Measurements from ENCODE around the gene THBS3. TPM values are rescaled to one million over a fixed set of nuclear protein-coding genes. Genes with fewer than 3 reads are reported as not detected.

Gene THBS3
- 10 to 100 TPM; 15.4 to 15.7 TPM for total RNA-seq

DNA sequence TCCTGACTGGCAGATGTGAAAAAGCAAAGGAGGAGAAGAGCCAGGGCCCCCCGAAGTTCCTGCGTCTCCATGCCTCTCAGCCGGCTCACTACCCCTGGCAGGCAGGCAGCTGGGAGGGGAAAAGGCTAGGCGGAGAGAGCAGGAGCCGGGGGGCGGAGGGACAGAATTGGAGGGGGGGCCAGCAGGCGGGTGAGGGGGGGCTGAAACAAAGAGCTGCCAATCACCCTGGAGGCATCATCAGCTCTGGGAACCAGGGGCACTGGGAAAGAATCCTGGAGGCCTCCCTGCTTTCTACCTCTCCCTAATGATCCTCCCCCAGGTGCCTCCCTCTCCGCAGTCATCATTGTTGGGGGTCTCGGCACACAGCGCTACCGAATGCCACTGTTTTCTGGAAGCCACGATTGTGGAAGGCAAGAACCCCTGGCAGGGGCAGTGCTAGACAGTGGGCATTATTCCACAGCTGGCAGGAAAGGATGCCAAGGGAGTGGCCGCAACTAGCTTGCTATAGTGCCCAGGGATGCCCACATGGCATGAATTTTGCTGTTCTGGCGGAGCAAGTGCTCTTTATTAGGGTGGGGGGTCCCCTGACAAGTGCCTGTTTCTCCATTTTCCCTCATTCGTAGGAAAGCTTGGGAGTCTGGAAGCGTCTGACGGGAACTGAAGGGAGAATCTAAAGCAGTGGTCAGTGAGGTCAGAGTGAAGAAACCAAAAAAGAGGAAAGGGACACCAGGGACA, at the start of gene THBS3:
Gene THBS3 (minus strand): TSS at position 92 of the 735 bp plus-strand sequence. CDS start 21 bp downstream, at position 71.
- intact Hi-C loops (cut with micrococcal nuclease) = loop anchor here (1.0 to 5.0 kb wide), 8 partner anchors 14 to 383 kb away; partner anchors contain the start of genes CLK2 and FDPS
- Mint-ChIP-seq H3K36me3 (ENCODE audit: low read depth) (peaks cover 1% of the 10 kb centered on the region), H3K9me3 (no peaks in the 10 kb centered on the region), H3K27ac (peak within 1 kb of the TSS; percentile 71), H3K4me3 (peak within 1 kb of the TSS; percentile 88), H3K27me3 (ENCODE audit: low read depth) (no peaks in the 10 kb centered on the region), H3K4me1 (ENCODE audit: low read depth) (peaks cover 29% of the 10 kb centered on the region)
- CTCF ChIA-PET = interaction anchor here (1.2 to 5.7 kb wide), 11 partner anchors 10 to 100 kb away, joined by 3 to 57 read pairs (median 7); partner anchors contain the start of genes FDPS, KRTCAP2 and SCAMP3
- no peak for DNase-seq

DNA sequence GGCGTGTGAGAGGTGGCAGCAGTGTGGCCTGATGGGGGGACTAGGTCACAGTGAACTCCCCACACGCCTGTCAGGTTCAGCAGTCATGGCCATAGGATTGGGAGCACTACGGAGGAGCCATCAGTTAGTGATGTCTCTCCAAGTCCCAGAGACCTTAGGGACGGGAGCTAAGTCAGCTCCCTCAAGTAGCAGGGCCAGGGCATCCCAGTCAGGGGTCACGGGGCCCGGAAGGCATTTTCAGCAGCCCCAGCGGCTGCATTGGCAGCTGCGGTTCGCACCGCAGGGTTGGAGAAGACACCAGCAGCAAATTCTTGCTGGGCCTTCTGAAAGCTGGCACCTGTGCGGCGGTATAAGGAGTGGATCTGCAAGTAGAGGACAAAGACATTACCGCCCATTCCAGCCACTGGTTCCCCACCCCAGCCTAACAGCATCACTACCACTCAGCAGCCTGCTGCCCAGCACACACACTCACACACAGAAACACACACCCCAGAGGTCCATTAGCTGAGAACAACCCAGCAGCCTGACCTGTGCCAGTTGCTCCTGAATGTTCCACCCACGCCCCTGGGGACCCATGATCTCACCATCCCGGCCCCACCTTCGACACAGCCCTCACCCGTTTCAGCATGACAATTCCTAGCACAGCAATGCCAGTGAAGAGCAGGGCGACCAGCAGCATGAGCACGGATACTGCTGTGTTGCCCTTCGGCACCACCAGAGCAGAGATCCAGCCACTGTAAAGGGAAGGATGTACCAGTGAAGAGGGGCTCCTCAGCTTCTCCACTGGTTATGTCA, 48.6 kb upstream of the THBS3 start:
- Mint-ChIP-seq H3K9me3 (no peaks in the 10 kb centered on the region), H3K36me3 (ENCODE audit: low read depth) (peaks cover 23% of the 10 kb centered on the region), H3K27ac (peak overlapping the region; percentile 33), H3K4me3 (peak overlapping the region; percentile 75), H3K4me1 (ENCODE audit: low read depth) (peaks cover 32% of the 10 kb centered on the region), H3K27me3 (ENCODE audit: low read depth) (no peaks in the 10 kb centered on the region)
- CTCF ChIA-PET = interaction anchor here (1.2 kb wide), 1 partner anchor 66 kb away, joined by 3 read pairs; no protein-coding TSS in a partner anchor
- no peak for DNase-seq
- intact Hi-C loops (cut with micrococcal nuclease) = no loop called here

DNA sequence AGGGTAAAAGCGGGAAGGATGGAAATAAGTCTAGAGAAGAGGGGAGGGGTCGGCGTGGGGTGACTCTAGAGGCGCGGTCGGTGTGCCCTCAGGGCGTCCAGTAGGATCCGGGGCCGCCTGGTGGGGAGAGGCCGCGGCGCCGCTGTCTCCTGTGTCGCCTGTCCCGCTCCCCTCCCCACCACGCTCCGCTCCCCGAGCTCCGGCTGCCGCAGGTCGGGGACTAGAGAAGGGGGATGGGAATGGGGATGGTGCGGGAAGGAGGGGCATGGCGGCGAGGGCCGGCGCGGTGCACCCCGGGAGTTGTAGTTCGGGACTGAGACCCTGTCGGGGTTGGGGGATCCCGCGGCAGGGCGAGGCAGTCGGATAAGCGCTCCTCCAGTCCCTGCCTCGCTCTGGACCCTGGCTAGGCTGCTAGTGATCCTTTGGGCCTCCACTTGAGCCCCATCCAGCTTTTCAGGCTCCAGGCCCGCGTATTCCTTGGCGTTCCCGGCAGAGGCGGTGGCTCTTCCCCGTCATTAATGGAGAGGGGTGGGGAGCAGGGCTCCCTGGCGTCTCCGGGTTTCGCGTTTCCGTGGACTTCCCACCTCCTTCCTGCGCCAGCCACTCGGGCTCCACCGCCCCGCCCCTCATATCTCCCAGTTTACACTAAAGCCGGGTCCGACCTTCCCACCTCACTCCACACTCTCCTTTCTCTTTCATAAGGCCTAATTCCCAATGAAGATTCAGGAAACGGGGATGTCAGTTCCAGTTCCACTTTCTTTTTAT, 47.7 kb upstream of the THBS3 start, which contains the start of gene ENTREP3:
Gene ENTREP3 (minus strand): TSS at position 241 of the 765 bp plus-strand sequence. CDS start 606 bp downstream, outside the sequence.
- H3K27ac Mint-ChIP-seq = peak within 1 kb of the TSS; percentile 46
- H3K9me3 Mint-ChIP-seq = no peaks in the 10 kb centered on the region
- intact Hi-C loops (cut with micrococcal nuclease) = loop anchor here (1.0 kb wide), 2 partner anchors 18 to 53 kb away; partner anchors contain the start of genes CLK2 and FDPS
- H3K4me1 Mint-ChIP-seq (ENCODE audit: low read depth) = peaks cover 28% of the 10 kb centered on the region
- peak; percentile 86 for DNase-seq
- CTCF ChIA-PET = interaction anchor here (1.2 kb wide), 1 partner anchor 67 kb away, joined by 3 read pairs; no protein-coding TSS in a partner anchor
- peak within 1 kb of the TSS; percentile 75 for H3K4me3 Mint-ChIP-seq
- peaks cover 21% of the 10 kb centered on the region for H3K36me3 Mint-ChIP-seq (ENCODE audit: low read depth)
- no peaks in the 10 kb centered on the region for H3K27me3 Mint-ChIP-seq (ENCODE audit: low read depth)

DNA sequence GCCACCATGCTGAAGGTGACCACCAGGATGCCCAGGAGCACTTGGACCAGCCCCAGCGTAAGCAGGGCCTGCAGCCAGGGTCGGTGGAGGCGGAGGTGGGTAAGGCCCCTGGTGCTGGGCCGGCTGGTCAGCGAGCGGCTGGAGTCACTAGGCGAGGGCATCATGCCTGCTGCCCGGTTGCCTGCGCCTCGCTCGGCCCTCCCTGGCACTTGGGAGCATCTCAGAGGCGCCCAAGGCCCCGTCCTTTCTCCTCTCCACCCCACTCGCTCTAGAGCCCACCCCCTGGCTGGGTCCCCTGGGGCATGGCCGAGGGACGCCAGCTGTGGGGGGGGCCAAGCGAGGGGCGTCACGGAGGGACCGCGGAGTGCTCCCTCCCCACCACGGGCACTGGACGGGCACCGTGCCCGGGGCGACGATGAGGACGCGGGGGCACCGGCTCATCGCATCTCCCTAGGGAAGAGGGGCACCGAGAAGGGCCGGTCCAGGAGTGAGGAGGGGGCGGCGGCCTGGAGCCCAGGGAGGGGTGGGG, 47.1 kb upstream of the THBS3 start:
- Mint-ChIP-seq H3K27me3 (ENCODE audit: low read depth) (no peaks in the 10 kb centered on the region), H3K4me1 (ENCODE audit: low read depth) (peaks cover 26% of the 10 kb centered on the region), H3K9me3 (no peaks in the 10 kb centered on the region), H3K36me3 (ENCODE audit: low read depth) (peaks cover 17% of the 10 kb centered on the region), H3K27ac (no peak overlapping the region), H3K4me3 (peak overlapping the region; percentile 75)
- CTCF ChIA-PET = no interaction called here
- no peak for DNase-seq
- intact Hi-C loops (cut with micrococcal nuclease) = loop anchor here (1.0 to 5.0 kb wide), 3 partner anchors 19 to 248 kb away; partner anchors contain the start of genes CLK2 and FDPS

DNA sequence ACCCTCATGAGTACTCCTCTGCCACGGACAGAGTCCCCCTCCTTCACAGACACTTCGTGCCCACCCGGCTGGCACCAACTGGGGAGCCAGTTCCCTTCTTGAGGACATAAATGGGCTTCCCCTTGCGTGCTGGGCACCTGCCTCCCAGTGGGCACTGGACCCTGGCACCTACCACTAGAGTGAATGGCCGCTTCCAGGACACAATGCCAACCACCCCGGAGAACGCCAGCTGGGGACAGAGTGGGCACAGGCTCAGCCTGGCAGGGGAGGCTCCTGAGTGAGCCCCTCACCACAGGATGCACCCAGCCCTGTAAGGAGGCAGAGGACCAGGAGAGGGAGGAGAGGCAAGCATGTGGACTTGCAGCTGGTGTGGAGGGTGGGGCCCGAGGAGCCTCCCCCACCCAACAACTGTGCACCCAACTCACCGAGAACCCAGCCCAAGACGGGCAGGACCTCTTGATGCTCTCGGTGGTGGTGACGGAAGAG, 46.6 kb upstream of the THBS3 start:
- no peaks in the 10 kb centered on the region for H3K9me3 Mint-ChIP-seq
- peak overlapping the region; percentile 75 for H3K4me3 Mint-ChIP-seq
- no peaks in the 10 kb centered on the region for H3K27me3 Mint-ChIP-seq (ENCODE audit: low read depth)
- CTCF ChIA-PET = no interaction called here
- intact Hi-C loops (cut with micrococcal nuclease) = loop anchor here (5.0 kb wide), 1 partner anchor 248 kb away; no protein-coding TSS in a partner anchor
- peaks cover 17% of the 10 kb centered on the region for H3K36me3 Mint-ChIP-seq (ENCODE audit: low read depth)
- no peak for DNase-seq
- no peak overlapping the region for H3K27ac Mint-ChIP-seq
- H3K4me1 Mint-ChIP-seq (ENCODE audit: low read depth) = peaks cover 26% of the 10 kb centered on the region

DNA sequence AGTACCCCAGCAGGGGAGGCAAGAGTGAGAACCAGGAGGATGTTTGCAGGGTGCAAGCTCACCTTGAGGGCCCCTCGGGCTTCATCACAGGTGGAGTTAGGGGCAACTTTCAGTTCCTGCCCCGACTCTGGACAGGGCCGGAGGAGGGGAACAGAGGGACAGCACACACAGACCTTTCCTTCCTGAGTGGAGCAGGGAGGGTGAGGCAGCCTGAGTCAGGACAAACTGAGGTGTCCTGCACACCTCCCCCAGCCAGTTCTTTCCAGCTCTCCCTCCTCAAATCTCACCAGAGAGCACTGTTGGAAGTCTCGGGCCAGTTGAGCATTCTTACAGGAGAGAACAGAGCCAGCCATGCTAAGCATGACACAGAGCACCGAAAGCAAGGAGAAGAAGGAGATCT, 46.1 kb upstream of the THBS3 start:
- intact Hi-C loops (cut with micrococcal nuclease) = loop anchor here (5.0 kb wide), 1 partner anchor 249 kb away; no protein-coding TSS in a partner anchor
- H3K36me3 Mint-ChIP-seq (ENCODE audit: low read depth) = peaks cover 17% of the 10 kb centered on the region
- H3K9me3 Mint-ChIP-seq = no peaks in the 10 kb centered on the region
- no peaks in the 10 kb centered on the region for H3K27me3 Mint-ChIP-seq (ENCODE audit: low read depth)
- peaks cover 26% of the 10 kb centered on the region for H3K4me1 Mint-ChIP-seq (ENCODE audit: low read depth)
- DNase-seq = no peak
- H3K4me3 Mint-ChIP-seq = peak overlapping the region; percentile 75
- CTCF ChIA-PET = no interaction called here
- no peak overlapping the region for H3K27ac Mint-ChIP-seq

DNA sequence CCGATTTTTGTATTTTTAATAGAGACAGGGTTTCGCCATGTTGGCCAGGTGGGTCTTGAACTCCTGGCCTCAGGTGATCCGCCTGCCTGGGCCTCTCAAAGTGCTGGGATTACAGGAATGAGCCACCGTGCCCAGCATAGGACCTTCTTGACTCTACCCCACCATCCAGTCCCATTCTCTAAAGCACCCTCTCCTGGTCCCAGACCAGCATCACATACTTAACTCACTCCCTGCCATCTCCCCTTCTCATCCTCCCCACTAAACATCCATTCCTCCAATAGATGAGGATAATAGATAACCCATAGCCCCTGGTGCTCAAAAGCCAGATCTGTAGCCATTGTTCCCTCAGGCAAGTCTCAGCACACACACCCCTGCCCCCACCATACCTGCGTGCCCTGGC, 45.5 kb upstream of the THBS3 start:
- peak overlapping the region; percentile 4 for H3K4me3 Mint-ChIP-seq
- no peaks in the 10 kb centered on the region for H3K9me3 Mint-ChIP-seq
- H3K4me1 Mint-ChIP-seq (ENCODE audit: low read depth) = peaks cover 26% of the 10 kb centered on the region
- intact Hi-C loops (cut with micrococcal nuclease) = loop anchor here (5.0 kb wide), 1 partner anchor 249 kb away; no protein-coding TSS in a partner anchor
- peaks cover 12% of the 10 kb centered on the region for H3K36me3 Mint-ChIP-seq (ENCODE audit: low read depth)
- CTCF ChIA-PET = interaction anchor here (3.4 to 4.2 kb wide), 3 partner anchors 55 to 70 kb away, joined by 14 to 118 read pairs (median 34); partner anchors contain the start of genes FDPS and RUSC1
- no peak overlapping the region for H3K27ac Mint-ChIP-seq
- DNase-seq = no peak
- no peaks in the 10 kb centered on the region for H3K27me3 Mint-ChIP-seq (ENCODE audit: low read depth)

DNA sequence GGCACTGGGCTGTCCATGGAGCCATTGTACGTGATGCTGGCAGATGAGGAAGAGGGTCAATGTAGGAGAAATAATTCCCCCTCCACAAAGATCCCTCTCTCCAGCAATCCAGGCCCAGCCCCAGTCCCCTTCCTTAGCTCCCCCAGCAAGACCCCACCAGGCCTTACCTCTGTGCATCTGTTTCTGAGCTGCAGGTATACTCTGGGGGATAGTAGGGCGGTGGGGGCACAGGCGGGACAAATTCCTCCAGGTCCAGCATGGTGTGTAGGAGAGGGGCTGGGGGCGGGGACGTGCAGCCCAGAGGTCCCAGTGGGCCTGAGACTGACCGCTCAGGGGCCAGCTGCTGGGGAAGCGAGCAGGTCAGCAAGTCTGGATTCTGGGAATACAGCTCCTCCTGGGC, 43.9 kb upstream of the THBS3 start:
- Mint-ChIP-seq H3K4me3 (no peak overlapping the region), H3K9me3 (no peaks in the 10 kb centered on the region), H3K4me1 (ENCODE audit: low read depth) (peaks cover 26% of the 10 kb centered on the region), H3K36me3 (ENCODE audit: low read depth) (peaks cover 9% of the 10 kb centered on the region), H3K27me3 (ENCODE audit: low read depth) (no peaks in the 10 kb centered on the region), H3K27ac (no peak overlapping the region)
- DNase-seq = no peak
- intact Hi-C loops (cut with micrococcal nuclease) = loop anchor here (5.0 kb wide), 1 partner anchor 251 kb away; no protein-coding TSS in a partner anchor
- CTCF ChIA-PET = interaction anchor here (0.8 to 4.2 kb wide), 34 partner anchors 9 to 578 kb away, joined by 3 to 118 read pairs (median 8); partner anchors contain the start of genes CLK2, FDPS, HCN3 and KRTCAP2

DNA sequence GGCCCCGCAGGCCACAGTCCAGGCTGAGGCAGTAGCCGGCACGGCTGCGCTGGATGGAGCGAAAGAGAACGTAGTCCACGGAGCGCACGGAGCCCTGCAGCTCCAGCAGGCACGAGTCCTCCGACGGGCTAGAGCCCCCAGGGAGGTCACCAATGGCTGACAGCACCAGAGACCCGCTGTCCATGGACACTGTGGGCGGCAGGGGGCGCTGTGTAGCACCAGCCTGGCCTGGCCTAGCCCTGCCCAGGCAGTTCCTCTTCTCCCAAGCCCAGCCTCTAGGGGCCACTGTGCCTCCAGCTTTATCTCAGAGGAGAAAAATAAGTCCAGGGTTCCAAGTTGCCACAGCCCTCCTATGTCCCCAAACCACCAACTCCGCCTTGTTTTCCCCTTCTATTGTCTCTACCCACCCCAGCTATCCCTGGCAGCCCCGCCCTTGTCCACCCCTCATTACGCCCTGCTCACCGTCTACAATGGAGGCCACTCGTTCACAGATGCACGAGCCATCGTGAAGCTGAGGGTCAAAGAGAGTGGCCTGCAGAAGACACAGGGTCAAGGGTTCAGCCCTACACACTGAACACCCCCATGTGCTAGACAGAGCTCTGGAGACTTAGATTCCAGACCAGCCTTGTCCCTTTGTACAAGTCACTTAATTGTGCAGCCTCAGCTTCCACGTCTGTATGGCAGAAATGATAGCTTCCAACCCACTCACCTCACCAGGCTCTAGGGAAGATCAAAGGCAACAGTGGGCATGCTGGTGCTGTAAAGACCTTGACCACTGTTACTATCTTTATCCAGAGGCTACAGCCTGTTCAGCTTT, 43.1 kb upstream of the THBS3 start:
- Mint-ChIP-seq H3K36me3 (ENCODE audit: low read depth) (peaks cover 4% of the 10 kb centered on the region), H3K4me3 (peak overlapping the region; percentile 47), H3K27ac (no peak overlapping the region), H3K4me1 (ENCODE audit: low read depth) (peaks cover 26% of the 10 kb centered on the region), H3K9me3 (no peaks in the 10 kb centered on the region), H3K27me3 (ENCODE audit: low read depth) (no peaks in the 10 kb centered on the region)
- DNase-seq = peak; percentile 98
- CTCF ChIA-PET = interaction anchor here (0.5 to 4.2 kb wide), 48 partner anchors 9 to 579 kb away, joined by 3 to 118 read pairs (median 5); partner anchors contain the start of genes CLK2, FDPS, HCN3 and KRTCAP2
- intact Hi-C loops (cut with micrococcal nuclease) = loop anchor here (1.0 to 5.0 kb wide), 6 partner anchors 10 to 341 kb away; partner anchors contain the start of gene FDPS

DNA sequence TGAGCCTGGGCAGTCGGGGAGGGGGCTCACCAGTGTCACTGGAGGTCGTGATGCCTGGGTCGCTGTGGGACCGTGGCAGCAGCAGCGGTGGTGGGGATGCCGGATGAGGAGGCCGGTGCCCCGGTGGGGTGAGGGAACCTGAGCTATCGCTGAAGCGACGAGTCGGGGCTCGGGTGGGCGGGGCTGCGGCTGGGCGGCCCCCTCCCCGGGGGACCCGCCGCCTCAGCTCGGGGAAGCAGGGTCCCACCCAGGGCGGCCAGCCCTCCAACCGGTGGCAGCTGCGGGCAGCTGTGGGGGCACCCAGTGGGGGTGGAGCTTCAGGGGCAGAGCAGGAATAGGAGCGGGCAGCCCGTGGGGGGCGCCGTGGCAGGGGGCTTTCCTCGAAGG, 42.5 kb upstream of the THBS3 start:
- CTCF ChIA-PET = interaction anchor here (0.5 to 4.2 kb wide), 34 partner anchors 9 to 494 kb away, joined by 3 to 118 read pairs (median 8); partner anchors contain the start of genes CLK2, FDPS, HCN3 and KRTCAP2
- no peaks in the 10 kb centered on the region for H3K27me3 Mint-ChIP-seq (ENCODE audit: low read depth)
- no peaks in the 10 kb centered on the region for H3K9me3 Mint-ChIP-seq
- intact Hi-C loops (cut with micrococcal nuclease) = loop anchor here (1.0 to 5.0 kb wide), 6 partner anchors 9 to 342 kb away; partner anchors contain the start of gene FDPS
- H3K27ac Mint-ChIP-seq = no peak overlapping the region
- DNase-seq = no peak
- peaks cover 4% of the 10 kb centered on the region for H3K36me3 Mint-ChIP-seq (ENCODE audit: low read depth)
- peak overlapping the region; percentile 47 for H3K4me3 Mint-ChIP-seq
- peaks cover 22% of the 10 kb centered on the region for H3K4me1 Mint-ChIP-seq (ENCODE audit: low read depth)

Data from activated naive CD4-positive, alpha-beta T cell treated with anti-CD3 and anti-CD28 coated beads for 36 hours (primary cell).